H9 (cell line): ENCODE results near the gene CFHR1. TPM values are rescaled to one million over a fixed set of nuclear protein-coding genes. Genes with fewer than 3 reads are reported as not detected.
"Not testable (repeated sequence)": the region's sequence is repeated elsewhere in the genome, so short reads cannot be mapped to it uniquely, and the experiment has no call there.

Source experiments
- DNase-seq: peaks from one replicate; pipeline ENCODE4 v3.0.0-alpha.2; 2017
- H2AFZ ChIP-seq: one replicate; pipeline ENCODE4 v1.6.1; 2013; ENCODE audit warnings: mild to moderate bottlenecking, low read length, control low read depth, moderate library complexity
- H2AK5ac ChIP-seq: 2 replicates; pipeline ENCODE4 v1.6.1; 2013; ENCODE audit warnings: low read length, control low read depth, mixed read lengths; ENCODE audit not compliant: insufficient read length
- H2BK120ac ChIP-seq: one replicate; pipeline ENCODE4 v1.6.1; 2013; ENCODE audit warnings: low read depth, mild to moderate bottlenecking, low read length, control low read depth, inconsistent platforms; ENCODE audit not compliant: poor library complexity, severe bottlenecking
- H2BK12ac ChIP-seq: 2 replicates; pipeline ENCODE4 v1.6.1; 2013; ENCODE audit warnings: low read length, control low read depth, mixed read lengths, low read depth; ENCODE audit not compliant: insufficient read length
- H2BK15ac ChIP-seq: 2 replicates; pipeline ENCODE4 v1.6.1; 2013; ENCODE audit warnings: low read depth, low read length, control low read depth
- H2BK20ac ChIP-seq: one replicate; pipeline ENCODE4 v1.6.1; 2013; ENCODE audit warnings: low read depth, mild to moderate bottlenecking, low read length, control low read depth, inconsistent platforms; ENCODE audit not compliant: poor library complexity, severe bottlenecking
- H2BK5ac ChIP-seq: 2 replicates; pipeline ENCODE4 v1.6.1; 2013; ENCODE audit warnings: low read length, control low read depth, mixed read lengths; ENCODE audit not compliant: insufficient read length
- H3K14ac ChIP-seq: 2 replicates; pipeline ENCODE4 v1.6.1; 2013; ENCODE audit warnings: low read length, control low read depth; ENCODE audit not compliant: insufficient read depth
- H3K18ac ChIP-seq: 2 replicates; pipeline ENCODE4 v1.6.1; 2013; ENCODE audit warnings: low read depth, mild to moderate bottlenecking, mixed read lengths, low read length, control low read depth; ENCODE audit not compliant: insufficient read length
- H3K23ac ChIP-seq: 2 replicates; pipeline ENCODE4 v1.6.1; 2013; ENCODE audit warnings: low read length, control low read depth, mixed read lengths, low read depth; ENCODE audit not compliant: insufficient read length
- H3K23me2 ChIP-seq: 2 replicates; pipeline ENCODE4 v1.6.1; 2013; ENCODE audit warnings: low read depth, mild to moderate bottlenecking, mixed read lengths, low read length, control low read depth; ENCODE audit not compliant: insufficient read length, poor library complexity, severe bottlenecking
- H3K27ac ChIP-seq: 2 replicates; pipeline ENCODE4 v1.5.1; 2013; ENCODE audit warnings: low read length, control low read depth, mixed read lengths, low read depth; ENCODE audit not compliant: insufficient read length
- H3K27me3 ChIP-seq: 2 replicates; pipeline ENCODE4 v1.6.1; 2013; ENCODE audit warnings: low read length, control low read depth, inconsistent platforms; ENCODE audit not compliant: insufficient read depth
- H3K4ac ChIP-seq: 2 replicates; pipeline ENCODE4 v1.6.1; 2013; ENCODE audit warnings: low read depth, mild to moderate bottlenecking, control low read depth, inconsistent platforms, low read length, moderate library complexity
- H3K4me1 ChIP-seq: 2 replicates; pipeline ENCODE4 v1.6.1; 2013; ENCODE audit warnings: low read length, control low read depth, inconsistent platforms; ENCODE audit not compliant: insufficient read depth
- H3K4me2 ChIP-seq: 2 replicates; pipeline ENCODE4 v1.6.1; 2013; ENCODE audit warnings: low read length, control low read depth, mixed read lengths; ENCODE audit not compliant: insufficient read length, insufficient read depth
- H3K56ac ChIP-seq: 2 replicates; pipeline ENCODE4 v1.6.1; 2013; ENCODE audit warnings: low read depth, mild to moderate bottlenecking, mixed read lengths, low read length, control low read depth; ENCODE audit not compliant: insufficient read length
- H3K79me1 ChIP-seq: 2 replicates; pipeline ENCODE4 v1.6.1; 2013; ENCODE audit warnings: low read depth, mild to moderate bottlenecking, moderate library complexity, low read length, control low read depth, inconsistent platforms; ENCODE audit not compliant: insufficient read depth, poor library complexity, severe bottlenecking
- H3K79me2 ChIP-seq: 2 replicates; pipeline ENCODE4 v1.6.1; 2013; ENCODE audit warnings: low read length, control low read depth, inconsistent platforms; ENCODE audit not compliant: insufficient read depth
- H3K9ac ChIP-seq: 2 replicates; pipeline ENCODE4 v1.6.1; 2013; ENCODE audit warnings: low read length, control low read depth, mixed read lengths; ENCODE audit not compliant: insufficient read length; ENCODE audit errors: extremely low read depth
- H3K9me3 ChIP-seq: one replicate; pipeline ENCODE4 v1.6.1; 2013; ENCODE audit warnings: low read depth, low read length, inconsistent platforms; ENCODE audit not compliant: control insufficient read depth
- H3T11ph ChIP-seq: one replicate; pipeline ENCODE4 v1.6.1; 2013; ENCODE audit warnings: mild to moderate bottlenecking, low read length, control low read depth, inconsistent platforms
- H4K20me1 ChIP-seq: one replicate; pipeline ENCODE4 v1.6.1; 2013; ENCODE audit not compliant: control insufficient read depth, insufficient read length, insufficient read depth
- H4K5ac ChIP-seq: 2 replicates; pipeline ENCODE4 v1.6.1; 2013; ENCODE audit warnings: low read depth, mild to moderate bottlenecking, mixed read lengths, low read length, control low read depth; ENCODE audit not compliant: insufficient read length
- H4K8ac ChIP-seq: replicated peaks from 2 replicates; pipeline ENCODE4 v1.6.1; 2013; ENCODE audit warnings: low read length, control low read depth, mixed read lengths, low read depth; ENCODE audit not compliant: insufficient read length
- H4K91ac ChIP-seq: 2 replicates; pipeline ENCODE4 v1.6.1; 2013; ENCODE audit warnings: low read depth, mild to moderate bottlenecking, moderate library complexity, mixed read lengths, low read length, control low read depth; ENCODE audit not compliant: insufficient read length
- H3K27ac Mint-ChIP-seq, 3 experiments: 2 replicates in 2 of 3; 3 replicates in 1 of 3; pipeline ENCODE4 v1.8.0; 2020 to 2021; ENCODE audit warnings: mixed read lengths in 3 of 3, mild to moderate bottlenecking in 1 of 3, moderate library complexity in 1 of 3
- H3K27me3 Mint-ChIP-seq: 2 replicates; pipeline ENCODE4 v1.8.0; 2021; ENCODE audit warnings: low read depth, mild to moderate bottlenecking, moderate library complexity, mixed read lengths
- H3K36me3 Mint-ChIP-seq, 3 experiments: 2 replicates in 2 of 3; 3 replicates in 1 of 3; pipeline ENCODE4 v1.8.0; 2020 to 2021; ENCODE audit warnings: low read depth in 3 of 3, mixed read lengths in 3 of 3; ENCODE audit not compliant: insufficient read depth in 1 of 3
- H3K4me1 Mint-ChIP-seq, 2 experiments: 2 replicates each; pipeline ENCODE4 v1.8.0; 2020; ENCODE audit warnings: mixed read lengths in 2 of 2
- H3K4me3 Mint-ChIP-seq, 2 experiments: 2 replicates in 1 of 2; 3 replicates in 1 of 2; pipeline ENCODE4 v1.8.0; 2020 to 2021; ENCODE audit warnings: mild to moderate bottlenecking in 2 of 2, mixed read lengths in 2 of 2, moderate library complexity in 1 of 2
- H3K9me3 Mint-ChIP-seq, 2 experiments: 2 replicates in 1 of 2; 3 replicates in 1 of 2; pipeline ENCODE4 v1.8.0; 2020; ENCODE audit warnings: mild to moderate bottlenecking in 2 of 2, mixed read lengths in 2 of 2, moderate library complexity in 1 of 2
- WGBS: extraction: QIAGEN DNeasy Blood & Tissue Kit; methylation state at CpG from one replicate; pipeline ENCODE4 v1.1.7; 2013; ENCODE audit warnings: missing lambda C conversion rate, low lambda C conversion rate, mixed read lengths; ENCODE audit not compliant: insufficient read length; ENCODE audit errors: extremely low coverage; 5-methylcytosine and 5-hydroxymethylcytosine counted together
- total RNA-seq: library from RNA; stranded (reverse); gene quantifications from 2 replicates; pipeline ENCODE4 v1.2.1, GENCODE V29; 2021
- TF ChIP-seq, protein P1 (sequence below): fragments of 200-600 bp; sonication (generic); conservative IDR thresholded peaks from 3 replicates; pipeline ENCODE4 v1.8.0; 2021; ENCODE audit warnings: antibody characterized with exemption, mild to moderate bottlenecking

The CFHR1 gene
- total RNA-seq, 1 experiment from 2014 or later, result not detected

DNA sequence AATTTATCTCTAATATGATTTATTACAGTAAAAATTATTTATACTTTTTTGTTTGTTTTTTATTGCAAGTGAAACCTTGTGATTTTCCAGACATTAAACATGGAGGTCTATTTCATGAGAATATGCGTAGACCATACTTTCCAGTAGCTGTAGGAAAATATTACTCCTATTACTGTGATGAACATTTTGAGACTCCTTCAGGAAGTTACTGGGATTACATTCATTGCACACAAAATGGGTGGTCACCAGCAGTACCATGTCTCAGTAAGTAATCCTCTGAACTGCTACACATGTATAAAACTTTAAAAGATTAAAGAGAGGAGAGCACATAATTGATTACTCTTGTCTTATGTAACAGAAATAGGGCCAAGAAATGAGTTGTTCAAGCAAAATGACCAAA, 40.4 kb upstream of the CFHR1 start:
- TF ChIP-seq, protein P1, sequence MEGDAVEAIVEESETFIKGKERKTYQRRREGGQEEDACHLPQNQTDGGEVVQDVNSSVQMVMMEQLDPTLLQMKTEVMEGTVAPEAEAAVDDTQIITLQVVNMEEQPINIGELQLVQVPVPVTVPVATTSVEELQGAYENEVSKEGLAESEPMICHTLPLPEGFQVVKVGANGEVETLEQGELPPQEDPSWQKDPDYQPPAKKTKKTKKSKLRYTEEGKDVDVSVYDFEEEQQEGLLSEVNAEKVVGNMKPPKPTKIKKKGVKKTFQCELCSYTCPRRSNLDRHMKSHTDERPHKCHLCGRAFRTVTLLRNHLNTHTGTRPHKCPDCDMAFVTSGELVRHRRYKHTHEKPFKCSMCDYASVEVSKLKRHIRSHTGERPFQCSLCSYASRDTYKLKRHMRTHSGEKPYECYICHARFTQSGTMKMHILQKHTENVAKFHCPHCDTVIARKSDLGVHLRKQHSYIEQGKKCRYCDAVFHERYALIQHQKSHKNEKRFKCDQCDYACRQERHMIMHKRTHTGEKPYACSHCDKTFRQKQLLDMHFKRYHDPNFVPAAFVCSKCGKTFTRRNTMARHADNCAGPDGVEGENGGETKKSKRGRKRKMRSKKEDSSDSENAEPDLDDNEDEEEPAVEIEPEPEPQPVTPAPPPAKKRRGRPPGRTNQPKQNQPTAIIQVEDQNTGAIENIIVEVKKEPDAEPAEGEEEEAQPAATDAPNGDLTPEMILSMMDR, result peak; percentile 43
- no peaks in the 10 kb centered on the region for H3K27me3 ChIP-seq
- no peak overlapping the region for H3K4me2 ChIP-seq
- no peak overlapping the region for H3K9ac ChIP-seq
- H3K79me2 ChIP-seq, result no peaks in the 10 kb centered on the region
- WGBS, result no CpG with 5 or more reads among the region's 1 CpG
- H3K27ac ChIP-seq, result no peak overlapping the region
- DNase-seq, result no peak
- Mint-ChIP-seq H3K4me3 (no peak overlapping the region), H3K27ac (no peak overlapping the region), H3K27me3 (no peaks in the 10 kb centered on the region), H3K9me3 (peaks cover 0 to 5% of the 10 kb centered on the region in 2 experiments; a peak in 2 of 5 replicates), H3K36me3 (no peaks in the 10 kb centered on the region), H3K4me1 (no peaks in the 10 kb centered on the region)
- H4K91ac ChIP-seq, result no peak overlapping the region
- H3K56ac ChIP-seq, result no peak overlapping the region
- H2BK120ac ChIP-seq, result no peak overlapping the region
- no peak overlapping the region for H2BK20ac ChIP-seq
- H2BK5ac ChIP-seq, result no peak overlapping the region
- no peak overlapping the region for H3K4ac ChIP-seq
- H3K23me2 ChIP-seq, result no peaks in the 10 kb centered on the region
- no peak overlapping the region for H2AFZ ChIP-seq
- H4K20me1 ChIP-seq, result no peaks in the 10 kb centered on the region
- no peaks in the 10 kb centered on the region for H3K9me3 ChIP-seq
- no peak overlapping the region for H3K23ac ChIP-seq
- no peak overlapping the region for H3T11ph ChIP-seq
- no peak overlapping the region for H4K8ac ChIP-seq
- H2BK15ac ChIP-seq, result no peak overlapping the region
- H4K5ac ChIP-seq, result no peak overlapping the region
- no peak overlapping the region for H3K18ac ChIP-seq
- H2BK12ac ChIP-seq, result no peak overlapping the region
- no peaks in the 10 kb centered on the region for H3K4me1 ChIP-seq
- no peak overlapping the region for H2AK5ac ChIP-seq
- H3K14ac ChIP-seq, result no peak overlapping the region
- H3K79me1 ChIP-seq, result no peaks in the 10 kb centered on the region

DNA sequence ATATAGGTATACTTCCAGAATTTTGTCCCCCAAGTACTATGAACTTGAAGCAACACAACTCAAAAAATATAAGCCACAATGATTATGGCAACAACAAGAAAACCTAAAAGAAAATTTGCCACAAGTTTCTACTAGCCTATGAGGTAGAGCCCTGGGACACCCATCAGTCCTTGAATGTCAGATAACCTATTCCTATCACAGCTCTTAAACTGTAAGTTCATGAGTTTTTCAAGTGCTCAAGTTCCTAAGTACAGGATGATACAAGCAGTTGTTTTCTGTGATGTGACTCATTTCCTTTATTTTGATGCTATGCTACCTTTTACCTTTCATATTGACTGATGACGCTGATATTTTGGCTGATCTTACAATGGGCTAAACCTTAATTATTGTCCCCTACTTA, 28.3 kb upstream of the CFHR1 start:
- not testable (repeated sequence) for H4K91ac ChIP-seq
- no CpG with 5 or more reads among the region's 1 CpG for WGBS

More for the DNA sequence above, 28.3 kb upstream of the CFHR1 start:
- H3K18ac ChIP-seq, DNase-seq, H3K27me3 Mint-ChIP-seq, H3K27ac Mint-ChIP-seq, H3K23ac ChIP-seq, H3K14ac ChIP-seq, H2AK5ac ChIP-seq, H2BK5ac ChIP-seq, H3K79me1 ChIP-seq, H3K23me2 ChIP-seq, H3K4me2 ChIP-seq, H3K79me2 ChIP-seq, H3T11ph ChIP-seq, H3K27me3 ChIP-seq, H4K5ac ChIP-seq, H2BK120ac ChIP-seq, H2BK20ac ChIP-seq, H3K4me3 Mint-ChIP-seq, H3K4ac ChIP-seq, H3K27ac ChIP-seq, H2BK15ac ChIP-seq, H2BK12ac ChIP-seq, H4K8ac ChIP-seq, H2AFZ ChIP-seq, H3K56ac ChIP-seq, H3K4me1 ChIP-seq, H3K9ac ChIP-seq, H3K9me3 ChIP-seq, H4K20me1 ChIP-seq: not testable (repeated sequence)
- Mint-ChIP-seq H3K9me3 (peaks cover 8 to 10% of the 10 kb centered on the region in 2 experiments), H3K4me1 (peaks cover 18% of the 10 kb centered on the region in 2 experiments), H3K36me3 (peaks cover 3 to 11% (median 6%) of the 10 kb centered on the region in 3 experiments; a peak in 4 of 7 replicates)
